SIG-M5 (cell line): ENCODE results near the gene SCOC.
"Not testable (repeated sequence)": the region's sequence is repeated elsewhere in the genome, so short reads cannot be mapped to it uniquely, and the experiment has no call there.

Experiments used
- DNase-seq: peaks from one replicate; lab custom pipeline; 2025; lab: John Stamatoyannopoulos, UW

Gene SCOC

GRCh38 chr4:140361099-140361498 is 12.3 kb upstream of the SCOC start:
- DNase-seq, result no peak

GRCh38 chr4:140363051-140363450 is 10.4 kb upstream of the SCOC start:
- DNase-seq, result no peak

GRCh38 chr4:140363558-140363957 is 9.9 kb upstream of the SCOC start:
- DNase-seq, result no peak

- DNase-seq, result no peak
Observed at GRCh38 chr4:140367738-140368137, 5.7 kb upstream of the SCOC start.

GRCh38 chr4:140368686-140369085 is 4.8 kb upstream of the SCOC start:
- DNase-seq, result no peak

GRCh38 chr4:140372751-140373327 is 607 bp upstream of the SCOC start:
- peak; percentile 0 for DNase-seq

GRCh38 chr4:140374130-140374477 is 658 bp downstream of the SCOC start:
- DNase-seq, result no peak

GRCh38 chr4:140382732-140383131 is 9.3 kb downstream of the SCOC start:
- DNase-seq, result no peak

- DNase-seq, result no peak
Observed at GRCh38 chr4:140388015-140388414, 14.6 kb downstream of the SCOC start.

- no peak for DNase-seq
Observed at GRCh38 chr4:140395668-140396067, 22.2 kb downstream of the SCOC start.

GRCh38 chr4:140400111-140400510 is 26.7 kb downstream of the SCOC start:
- no peak for DNase-seq

- DNase-seq, result no peak
Observed at GRCh38 chr4:140406292-140406691, 32.8 kb downstream of the SCOC start.

GRCh38 chr4:140408974-140409373 is 35.5 kb downstream of the SCOC start:
- DNase-seq, result no peak

GRCh38 chr4:140413130-140413969 is 39.9 kb downstream of the SCOC start:
- DNase-seq, result not testable (repeated sequence)

GRCh38 chr4:140423106-140423505 is 49.7 kb downstream of the SCOC start:
- no peak for DNase-seq

GRCh38 chr4:140426610-140427105 is 53.2 kb downstream of the SCOC start:
- DNase-seq, result no peak

GRCh38 chr4:140427106-140427918 is 53.9 kb downstream of the SCOC start, which contains the start of gene CLGN:
Gene CLGN, minus strand, starts transcription at chr4:140427648. Its CDS starts 14,570 bp downstream, at chr4:140413078.
- no peak for DNase-seq

GRCh38 chr4:140427919-140428471 is 54.5 kb downstream of the SCOC start:
- no peak for DNase-seq
